Progenitor cell of endocrine pancreas (in vitro differentiated cells): ENCODE results near the gene FYN. TPM values are rescaled to one million over a fixed set of nuclear protein-coding genes. Genes with fewer than 3 reads are reported as not detected.

Experiments used
- DNase-seq: peaks from one replicate; pipeline ENCODE4 v3.0.0; 2021; ENCODE audit warnings: low spot score; ENCODE audit not compliant: unreplicated experiment
- H3K27ac Mint-ChIP-seq: 2 replicates; pipeline ENCODE4 v1.8.0; 2021; ENCODE audit warnings: mild to moderate bottlenecking, moderate library complexity, mixed read lengths
- H3K27me3 Mint-ChIP-seq: 2 replicates; pipeline ENCODE4 v1.8.0; 2021; ENCODE audit warnings: mixed read lengths
- H3K36me3 Mint-ChIP-seq: 2 replicates; pipeline ENCODE4 v1.8.0; 2022; ENCODE audit warnings: mixed read lengths; ENCODE audit not compliant: insufficient read depth
- H3K4me1 Mint-ChIP-seq: 2 replicates; pipeline ENCODE4 v1.8.0; 2021; ENCODE audit warnings: low read depth, mixed read lengths
- H3K4me3 Mint-ChIP-seq: 2 replicates; pipeline ENCODE4 v1.8.0; 2021; ENCODE audit warnings: low read depth, mild to moderate bottlenecking, moderate library complexity, mixed read lengths
- H3K9me3 Mint-ChIP-seq: 2 replicates; pipeline ENCODE4 v1.8.0; 2021; ENCODE audit warnings: low read depth, mixed read lengths
- total RNA-seq: library from RNA; stranded (reverse); gene quantifications from 2 replicates; pipeline ENCODE4 v1.2.1, GENCODE V29; 2021
- TF ChIP-seq, protein P1 (sequence below): fragments of 200-600 bp; sonication (generic); IDR thresholded peaks from one replicate; pipeline ENCODE4 v1.5.0; 2021; ENCODE audit warnings: antibody characterized with exemption, mild to moderate bottlenecking; ENCODE audit not compliant: unreplicated experiment

The FYN gene
- total RNA-seq, 1 donor from 2014 or later: 169 TPM

DNA sequence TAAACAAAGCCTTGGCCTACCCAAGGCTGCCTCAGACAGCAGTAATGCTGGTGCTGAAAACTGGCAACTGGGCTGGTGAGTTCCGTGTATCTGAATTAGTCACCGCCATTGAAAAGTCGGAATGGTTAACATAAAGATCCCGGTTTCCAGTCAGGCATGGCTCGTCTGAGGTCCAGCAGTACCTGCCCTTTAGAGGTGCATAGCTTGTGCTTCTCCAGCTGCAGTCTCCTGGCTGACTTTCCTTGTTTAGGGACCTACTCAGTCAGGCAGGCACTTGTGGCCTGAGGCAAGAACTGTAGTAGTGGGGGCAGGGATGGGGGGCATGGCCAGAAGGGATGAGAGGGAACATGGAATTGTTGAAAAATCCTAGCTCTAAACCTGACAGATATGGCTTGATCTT lies 101.6 kb downstream of the FYN start:
- H3K9me3 Mint-ChIP-seq: no peaks in the 10 kb centered on the region
- TF ChIP-seq, protein P1, sequence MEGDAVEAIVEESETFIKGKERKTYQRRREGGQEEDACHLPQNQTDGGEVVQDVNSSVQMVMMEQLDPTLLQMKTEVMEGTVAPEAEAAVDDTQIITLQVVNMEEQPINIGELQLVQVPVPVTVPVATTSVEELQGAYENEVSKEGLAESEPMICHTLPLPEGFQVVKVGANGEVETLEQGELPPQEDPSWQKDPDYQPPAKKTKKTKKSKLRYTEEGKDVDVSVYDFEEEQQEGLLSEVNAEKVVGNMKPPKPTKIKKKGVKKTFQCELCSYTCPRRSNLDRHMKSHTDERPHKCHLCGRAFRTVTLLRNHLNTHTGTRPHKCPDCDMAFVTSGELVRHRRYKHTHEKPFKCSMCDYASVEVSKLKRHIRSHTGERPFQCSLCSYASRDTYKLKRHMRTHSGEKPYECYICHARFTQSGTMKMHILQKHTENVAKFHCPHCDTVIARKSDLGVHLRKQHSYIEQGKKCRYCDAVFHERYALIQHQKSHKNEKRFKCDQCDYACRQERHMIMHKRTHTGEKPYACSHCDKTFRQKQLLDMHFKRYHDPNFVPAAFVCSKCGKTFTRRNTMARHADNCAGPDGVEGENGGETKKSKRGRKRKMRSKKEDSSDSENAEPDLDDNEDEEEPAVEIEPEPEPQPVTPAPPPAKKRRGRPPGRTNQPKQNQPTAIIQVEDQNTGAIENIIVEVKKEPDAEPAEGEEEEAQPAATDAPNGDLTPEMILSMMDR: no peak
- no peaks in the 10 kb centered on the region for H3K27me3 Mint-ChIP-seq
- H3K27ac Mint-ChIP-seq: peak overlapping the region; percentile 13
- no peak overlapping the region for H3K4me3 Mint-ChIP-seq
- H3K36me3 Mint-ChIP-seq: peaks cover 7% of the 10 kb centered on the region
- H3K4me1 Mint-ChIP-seq: peaks cover 27% of the 10 kb centered on the region
- DNase-seq: no peak

DNA sequence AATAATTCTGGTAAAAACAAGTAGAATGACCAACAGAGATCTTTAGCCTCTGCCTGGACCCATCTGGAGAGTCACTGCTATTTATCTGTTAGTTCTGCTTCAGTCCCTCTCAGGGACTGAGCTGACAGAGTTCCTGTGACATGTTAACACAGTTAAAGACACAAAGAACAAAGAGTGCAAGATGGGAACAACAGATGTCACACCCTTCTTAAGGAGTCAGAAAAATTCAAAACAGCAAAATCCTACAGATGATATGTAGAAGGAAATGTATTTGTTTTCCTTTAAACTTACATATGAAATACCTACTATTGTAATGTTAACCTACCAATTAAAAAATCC lies 102.2 kb downstream of the FYN start:
- Mint-ChIP-seq H3K4me3 (no peak overlapping the region), H3K27ac (no peak overlapping the region), H3K4me1 (peaks cover 31% of the 10 kb centered on the region), H3K36me3 (peaks cover 7% of the 10 kb centered on the region), H3K27me3 (no peaks in the 10 kb centered on the region), H3K9me3 (no peaks in the 10 kb centered on the region)
- TF ChIP-seq, protein P1: no peak
- no peak for DNase-seq

DNA sequence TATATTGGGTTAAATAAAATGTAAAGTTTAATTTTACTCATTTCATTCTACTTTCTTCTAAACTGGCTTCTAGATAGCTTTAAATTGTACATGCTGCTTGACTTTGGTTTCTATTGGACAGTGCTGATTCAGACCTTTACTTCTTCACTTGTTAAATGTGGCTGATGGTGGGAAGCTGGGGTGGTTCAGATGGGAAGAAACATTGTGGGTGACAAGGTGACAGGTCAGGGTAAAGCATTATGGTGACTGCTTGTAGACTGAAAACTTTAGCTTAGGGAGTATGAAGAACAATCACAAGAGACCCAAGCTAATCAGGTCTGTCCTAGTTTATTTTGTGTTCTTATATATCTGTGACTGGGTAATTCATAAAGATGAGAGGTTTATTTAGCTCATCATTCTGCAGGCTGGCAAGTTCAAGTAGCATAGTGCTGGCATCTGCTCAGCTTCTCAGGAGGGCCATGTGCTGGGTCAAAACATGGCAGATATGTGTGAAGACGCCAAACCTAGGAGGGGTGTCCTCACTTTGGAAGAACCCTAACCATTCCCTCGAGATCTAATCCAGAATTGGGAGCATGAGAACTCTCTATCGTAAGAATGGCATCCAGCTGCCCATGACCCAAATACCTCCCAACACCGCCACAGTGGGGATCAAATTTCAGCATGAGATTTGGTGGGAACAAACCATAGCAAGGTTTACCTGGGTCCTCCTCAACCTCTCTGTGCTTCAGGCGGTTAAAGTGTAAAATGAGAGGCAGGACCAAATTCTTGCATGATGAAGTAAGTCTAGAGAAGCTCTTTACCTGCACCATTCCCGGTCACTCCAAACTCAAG lies 102.8 kb downstream of the FYN start:
- H3K36me3 Mint-ChIP-seq: peaks cover 7% of the 10 kb centered on the region
- DNase-seq: no peak
- no peak overlapping the region for H3K4me3 Mint-ChIP-seq
- TF ChIP-seq, protein P1: no peak
- H3K9me3 Mint-ChIP-seq: no peaks in the 10 kb centered on the region
- no peak overlapping the region for H3K27ac Mint-ChIP-seq
- no peaks in the 10 kb centered on the region for H3K27me3 Mint-ChIP-seq
- peaks cover 33% of the 10 kb centered on the region for H3K4me1 Mint-ChIP-seq

DNA sequence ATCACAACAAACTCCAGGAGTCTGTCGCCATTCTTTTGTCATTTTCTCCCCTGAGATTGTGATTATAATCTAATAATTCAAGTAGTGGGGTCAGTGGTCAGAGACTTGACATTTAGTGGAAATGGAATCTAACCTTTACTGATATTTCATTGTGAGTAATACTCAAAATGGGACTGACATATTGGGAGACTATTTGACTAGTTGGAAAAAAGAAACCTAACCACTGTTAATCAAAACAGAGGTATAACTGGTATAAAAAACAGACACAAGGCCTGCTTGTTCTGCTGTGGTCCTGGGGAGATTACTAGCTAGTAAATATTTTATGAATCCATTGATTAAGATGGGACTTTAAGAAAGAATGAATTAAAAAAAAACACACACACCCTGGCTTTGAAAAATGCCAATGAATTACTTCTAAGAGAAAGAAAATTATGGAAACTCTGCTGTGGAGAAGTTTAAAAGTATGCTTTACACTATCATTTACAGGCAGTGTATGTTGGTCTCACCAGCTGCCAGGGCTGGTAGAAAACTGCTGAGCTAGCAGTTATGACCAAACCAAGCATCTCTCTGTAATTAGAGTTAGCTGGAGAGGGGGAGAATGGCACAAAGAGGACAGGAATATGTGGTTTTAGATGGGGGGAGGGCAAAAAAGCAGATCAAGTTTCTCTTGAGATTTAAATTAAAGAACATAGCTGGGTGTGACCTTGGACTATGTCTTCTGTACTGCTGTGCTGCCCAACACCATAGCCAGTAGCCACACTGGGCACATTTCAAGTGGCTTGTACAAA lies 103.7 kb downstream of the FYN start:
- DNase-seq: no peak
- peaks cover 10% of the 10 kb centered on the region for H3K36me3 Mint-ChIP-seq
- TF ChIP-seq, protein P1: no peak
- no peaks in the 10 kb centered on the region for H3K27me3 Mint-ChIP-seq
- no peak overlapping the region for H3K4me3 Mint-ChIP-seq
- no peaks in the 10 kb centered on the region for H3K9me3 Mint-ChIP-seq
- H3K27ac Mint-ChIP-seq: peak overlapping the region; percentile 21
- H3K4me1 Mint-ChIP-seq: peaks cover 38% of the 10 kb centered on the region

DNA sequence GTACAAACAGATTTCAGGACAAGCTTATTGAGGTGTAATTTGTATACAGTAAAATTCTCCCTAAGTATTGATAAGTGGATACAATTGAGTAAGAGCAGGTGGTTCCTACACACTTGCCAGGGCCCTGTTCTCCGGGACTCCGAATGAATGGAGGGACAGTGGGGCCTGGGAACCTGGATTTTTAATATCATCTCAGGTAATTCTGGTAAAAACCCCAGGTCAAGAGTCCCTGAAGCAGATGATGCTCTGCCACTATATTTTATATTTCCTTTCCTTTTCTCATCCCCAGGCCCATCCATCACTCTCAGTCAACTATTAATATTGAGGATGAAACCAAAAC lies 104.9 kb downstream of the FYN start:
- Mint-ChIP-seq H3K27me3 (no peaks in the 10 kb centered on the region), H3K9me3 (no peaks in the 10 kb centered on the region), H3K27ac (peak overlapping the region; percentile 19), H3K36me3 (peaks cover 10% of the 10 kb centered on the region), H3K4me3 (no peak overlapping the region), H3K4me1 (peaks cover 44% of the 10 kb centered on the region)
- TF ChIP-seq, protein P1: no peak
- no peak for DNase-seq
